HG03045 (cell line): ENCODE results near the gene CPT2.
A peak's percentile ranks its signal among the peaks of the same experiment; 100 is the strongest.

Experiments used
- ATAC-seq: cut with Tn5 transposase; IDR thresholded peaks from one replicate; pipeline ENCODE4 v1.9.1; 2021; ENCODE audit warnings: mild to moderate bottlenecking, moderate library complexity; ENCODE audit not compliant: unreplicated experiment

Gene CPT2

GRCh38 chr1:53259932-53260331 lies 63.3 kb downstream of the CPT2 start:
- ATAC-seq, result peak; percentile 53

- no peak for ATAC-seq
Observed at GRCh38 chr1:53260631-53261247, 64.1 kb downstream of the CPT2 start.

GRCh38 chr1:53262000-53262399 lies 65.4 kb downstream of the CPT2 start:
- no peak for ATAC-seq
